ENCODE results near the gene ITPRIPL2.

The ITPRIPL2 gene

GRCh38 chr16:19113577-19114358 is at the start of gene ITPRIPL2:
Gene ITPRIPL2 (plus strand): TSS chr16:19113964. CDS start chr16:19114462, 498 bp downstream.
- no peak for DNase-seq

GRCh38 chr16:19066988-19067348 is 46.8 kb upstream of the ITPRIPL2 start:
- DNase-seq: no peak

- DNase-seq: peak; percentile 94
Measured at GRCh38 chr16:19067349-19068236, 46.2 kb upstream of the ITPRIPL2 start, which contains the start of gene COQ7. Gene COQ7 (plus strand): TSS chr16:19067614. CDS start chr16:19067665, 51 bp downstream.

DNA sequence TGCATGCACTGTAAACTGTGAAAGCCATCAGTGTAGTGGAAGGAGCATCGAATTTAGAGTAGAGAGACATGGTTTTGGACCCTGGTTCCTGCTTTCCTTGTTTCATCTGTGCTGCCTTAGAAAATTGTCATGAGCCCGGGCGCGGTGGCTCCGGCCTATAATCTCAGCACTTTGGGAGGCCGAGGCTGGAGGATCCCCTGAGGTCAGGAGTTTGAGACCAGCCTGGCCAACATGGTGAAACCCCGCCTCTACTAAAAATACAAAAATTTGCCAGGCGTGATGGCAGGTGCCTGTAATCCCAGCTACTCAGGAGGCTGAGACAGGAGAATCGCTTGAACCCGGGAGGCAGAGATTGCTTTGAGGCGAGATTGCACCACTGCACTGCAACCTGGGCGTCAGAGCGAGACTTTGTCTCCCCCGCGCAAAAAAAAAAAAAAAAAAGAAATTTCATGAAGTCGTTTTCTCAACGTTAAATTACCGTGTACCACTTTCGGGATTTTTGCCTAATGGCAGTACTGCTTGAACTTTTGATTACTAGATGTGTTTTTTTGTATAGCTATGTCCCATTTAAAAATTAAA is 45.4 kb upstream of the ITPRIPL2 start:
- no peak for DNase-seq

DNA sequence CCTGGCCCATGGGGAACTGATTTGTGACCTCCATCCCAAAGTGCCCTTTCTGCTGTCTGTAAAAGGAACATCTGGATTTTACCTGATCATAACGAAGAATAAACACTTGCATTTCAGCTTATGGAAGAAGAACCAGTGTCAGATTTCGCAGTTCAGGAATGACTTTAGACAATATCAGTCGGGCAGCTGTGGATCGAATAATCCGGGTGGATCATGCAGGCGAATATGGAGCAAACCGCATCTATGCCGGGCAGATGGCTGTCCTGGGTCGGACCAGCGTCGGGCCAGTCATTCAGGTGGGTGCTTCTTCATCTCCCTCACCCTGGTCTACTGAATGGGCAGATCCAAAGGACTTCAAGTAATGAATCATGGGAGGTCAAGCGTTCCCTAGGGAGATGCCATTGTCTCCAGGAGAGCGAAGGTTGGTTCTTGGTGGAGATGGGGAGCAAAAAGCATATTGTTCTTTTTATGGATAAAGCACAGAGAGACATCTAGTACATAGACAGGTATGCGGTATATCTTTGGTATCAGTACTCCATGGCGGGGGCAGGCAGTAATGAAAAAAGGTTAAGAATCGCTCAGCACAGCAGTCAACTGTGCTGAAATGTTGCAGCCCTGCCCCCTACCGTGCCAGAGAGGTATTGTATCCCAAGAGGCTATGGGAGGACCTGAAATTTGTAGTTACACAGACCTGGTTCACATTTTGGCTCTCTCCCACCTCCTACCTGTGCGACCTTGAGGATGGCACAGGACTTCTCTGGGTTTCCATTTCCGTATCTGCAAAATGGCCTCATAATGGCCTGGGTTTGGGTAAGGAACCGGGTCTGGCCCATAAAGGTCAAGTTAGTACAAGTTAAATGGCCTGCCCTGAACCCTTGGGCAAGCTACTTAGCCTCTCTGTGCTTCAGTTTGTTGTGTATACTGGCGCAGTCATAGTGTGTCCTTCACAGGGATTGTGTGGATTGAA is 41.7 kb upstream of the ITPRIPL2 start:
- DNase-seq: no peak

DNA sequence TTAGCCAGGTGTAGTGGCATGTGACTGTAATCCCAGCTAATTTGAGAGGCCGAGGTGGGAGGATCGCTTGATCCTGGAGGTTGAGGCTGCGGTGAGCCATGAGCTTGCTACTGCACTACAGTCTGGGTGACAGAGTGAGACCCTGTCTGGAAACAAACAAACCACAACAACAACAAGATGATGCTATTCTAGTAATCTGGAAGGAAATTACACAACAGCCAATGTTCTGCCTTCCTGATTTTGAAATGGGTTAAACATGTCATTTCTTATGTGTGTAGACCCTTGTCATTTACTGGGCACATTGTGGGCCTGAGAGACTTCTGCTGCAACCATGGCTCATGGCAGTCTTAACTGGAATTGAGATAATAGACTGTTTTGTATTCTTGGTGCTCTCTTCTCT is 40.4 kb upstream of the ITPRIPL2 start:
- no peak for DNase-seq

- DNase-seq: no peak
Measured at GRCh38 chr16:19073863-19074262, 39.9 kb upstream of the ITPRIPL2 start.

DNA sequence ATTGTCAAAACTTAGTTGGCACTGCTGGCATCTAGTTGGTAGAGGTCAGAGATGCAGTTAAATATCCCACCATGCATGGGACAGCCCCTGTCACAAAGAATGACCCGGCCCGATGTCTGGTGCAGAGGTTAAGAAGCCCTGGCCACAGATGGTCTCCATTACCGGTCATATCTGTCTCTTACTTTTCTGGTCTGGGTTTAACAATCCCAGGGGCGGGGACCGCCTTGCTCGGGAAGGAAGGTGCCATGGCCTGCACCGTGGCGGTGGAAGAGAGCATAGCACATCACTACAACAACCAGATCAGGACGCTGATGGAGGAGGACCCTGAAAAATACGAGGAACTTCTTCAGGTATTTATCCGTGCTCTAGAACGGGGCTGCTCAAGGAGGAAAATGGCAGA is 38.3 kb upstream of the ITPRIPL2 start:
- DNase-seq: no peak

GRCh38 chr16:19077879-19078278 is 35.9 kb upstream of the ITPRIPL2 start:
- DNase-seq: no peak

DNA sequence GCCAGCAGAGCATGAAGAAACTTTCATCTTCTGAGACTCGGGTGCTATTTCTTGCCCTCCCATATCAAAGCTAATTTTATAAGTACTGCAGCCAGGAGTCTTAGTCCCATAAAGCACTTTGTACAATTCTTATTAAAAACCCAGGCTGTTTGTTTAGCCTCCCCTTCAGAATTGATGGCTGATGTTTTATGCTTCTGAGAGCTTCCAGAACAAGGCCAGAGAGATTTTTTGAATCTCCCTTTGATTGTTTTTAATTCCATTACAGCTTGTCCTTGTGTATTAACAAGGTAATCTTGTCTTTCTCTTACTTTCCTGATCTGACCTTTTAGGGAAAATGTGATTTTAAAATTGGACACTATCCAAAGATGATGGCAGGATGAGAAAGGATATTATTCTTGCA is 30.1 kb upstream of the ITPRIPL2 start:
- DNase-seq: no peak

- DNase-seq: no peak
Measured at GRCh38 chr16:19084139-19084538, 29.6 kb upstream of the ITPRIPL2 start.

GRCh38 chr16:19084879-19085278 is 28.9 kb upstream of the ITPRIPL2 start:
- no peak for DNase-seq

DNA sequence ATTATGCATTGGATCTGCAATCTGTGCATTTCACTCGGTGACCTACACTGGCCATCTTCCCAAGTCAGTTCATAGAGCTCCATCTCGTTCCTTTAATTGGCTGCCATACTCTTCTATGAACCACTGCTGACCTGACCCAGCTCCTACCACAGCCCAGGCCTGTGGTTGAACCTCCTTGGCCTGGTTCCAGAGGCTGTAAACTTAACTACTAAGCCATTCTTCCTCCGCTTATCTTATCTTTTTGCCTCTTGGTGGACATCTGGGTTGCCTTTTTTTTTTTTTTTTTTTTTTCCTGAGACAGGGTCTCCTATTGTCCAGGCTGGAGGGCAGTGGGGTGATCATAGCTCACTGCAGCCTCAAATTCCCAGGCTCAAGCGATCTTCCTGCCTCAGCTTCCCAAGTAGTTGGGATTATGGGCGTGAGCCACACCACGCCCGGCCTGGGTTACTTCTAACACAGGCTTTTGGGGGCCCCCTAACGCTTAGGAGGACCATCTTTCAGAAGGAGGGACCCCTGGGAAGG is 28.0 kb upstream of the ITPRIPL2 start:
- DNase-seq: no peak

- DNase-seq: peak; percentile 52
Measured at GRCh38 chr16:19086322-19087199, 27.2 kb upstream of the ITPRIPL2 start.

GRCh38 chr16:19088341-19088916 is 25.3 kb upstream of the ITPRIPL2 start:
- no peak for DNase-seq

GRCh38 chr16:19089410-19089955 is 24.3 kb upstream of the ITPRIPL2 start:
- no peak for DNase-seq

DNA sequence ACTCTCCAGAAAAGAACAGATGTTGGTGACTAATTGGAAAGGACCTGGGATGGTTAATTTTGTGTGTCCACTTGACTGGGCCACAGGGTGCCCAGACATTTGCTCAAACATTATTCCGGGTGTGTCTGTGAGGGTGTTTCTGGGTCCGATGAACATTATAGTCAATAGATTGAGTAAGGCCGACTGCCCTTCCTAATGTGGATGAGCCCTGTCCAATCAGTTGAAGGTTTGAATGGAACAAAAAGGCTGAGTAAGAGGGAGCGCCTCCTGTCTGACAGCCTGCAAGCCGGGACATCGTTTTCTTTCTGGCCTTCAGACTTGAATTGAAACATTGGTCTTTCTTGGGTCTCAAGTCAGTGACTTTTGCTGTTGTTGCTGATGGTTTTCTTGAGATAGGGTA is 22.8 kb upstream of the ITPRIPL2 start:
- no peak for DNase-seq

DNA sequence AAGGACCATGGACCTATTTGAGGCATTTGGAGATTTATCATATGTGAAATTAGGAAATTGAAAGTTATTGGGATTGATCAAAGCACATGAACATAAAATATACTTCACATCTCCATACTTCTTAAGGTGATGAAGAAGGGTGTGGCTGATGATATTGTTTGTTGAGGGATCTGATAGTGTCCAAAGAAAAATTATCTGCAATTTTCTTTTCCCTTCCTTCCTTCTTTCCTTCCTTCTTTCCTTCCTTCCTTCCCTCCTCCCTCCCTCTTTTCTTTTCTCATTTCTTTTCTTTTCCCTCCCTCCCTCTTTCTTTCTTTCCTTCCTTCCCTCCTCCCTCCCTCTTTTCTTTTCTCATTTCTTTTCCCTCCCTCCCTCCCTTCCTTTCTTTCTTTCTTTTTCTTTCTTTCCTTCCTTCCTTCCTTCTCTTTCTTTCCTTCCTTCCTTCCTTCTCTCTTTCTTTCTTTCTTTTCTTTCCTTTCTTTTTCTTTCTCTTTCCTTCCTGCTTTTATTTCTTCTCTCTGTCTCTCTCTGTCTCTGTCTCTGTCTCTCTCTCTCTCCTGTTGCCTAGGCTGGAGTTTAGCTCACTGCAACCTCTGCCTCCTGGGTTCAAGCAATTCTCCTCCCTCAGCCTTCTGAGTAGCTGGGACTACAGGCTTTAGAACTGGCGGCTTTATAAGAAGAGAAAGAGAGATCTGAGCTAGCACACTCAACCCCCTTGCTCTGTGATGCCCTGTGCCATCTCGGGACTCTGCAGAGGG is 20.9 kb upstream of the ITPRIPL2 start:
- no peak for DNase-seq
